HG02798 (cell line): ENCODE data around the gene GLCE.
"Not testable (repeated sequence)": the region's sequence is repeated elsewhere in the genome, so short reads cannot be mapped to it uniquely, and the experiment has no call there.

Experiments used
- ATAC-seq: cut with Tn5 transposase; IDR thresholded peaks from one replicate; pipeline ENCODE4 v1.9.1; 2021; ENCODE audit warnings: mild to moderate bottlenecking; ENCODE audit not compliant: unreplicated experiment, poor library complexity

The GLCE gene

GRCh38 chr15:69293741-69294615 is 133.5 kb downstream of the GLCE start:
- no peak for ATAC-seq

- ATAC-seq, result no peak
Observed at GRCh38 chr15:69296606-69297005, 136.2 kb downstream of the GLCE start.

GRCh38 chr15:69297642-69298353 is 137.4 kb downstream of the GLCE start:
- ATAC-seq, result no peak

- no peak for ATAC-seq
Observed at GRCh38 chr15:69298354-69298696, 137.9 kb downstream of the GLCE start.

GRCh38 chr15:69298697-69299441 is 138.4 kb downstream of the GLCE start, which contains the start of gene PAQR5:
Gene PAQR5 (plus strand): TSS chr15:69298912. CDS start chr15:69360081, 61,169 bp downstream.
- no peak for ATAC-seq

- ATAC-seq, result no peak
Observed at GRCh38 chr15:69299451-69299886, 139.0 kb downstream of the GLCE start.

GRCh38 chr15:69299943-69300588 is 139.6 kb downstream of the GLCE start:
- no peak for ATAC-seq

- not testable (repeated sequence) for ATAC-seq
Observed at GRCh38 chr15:69301101-69301500, 140.7 kb downstream of the GLCE start.

- not testable (repeated sequence) for ATAC-seq
Observed at GRCh38 chr15:69302087-69302486, 141.7 kb downstream of the GLCE start.

GRCh38 chr15:69302929-69303328 is 142.5 kb downstream of the GLCE start:
- no peak for ATAC-seq

GRCh38 chr15:69303337-69304181 is 143.1 kb downstream of the GLCE start:
- ATAC-seq, result no peak

- ATAC-seq, result no peak
Observed at GRCh38 chr15:69304182-69304545, 143.7 kb downstream of the GLCE start.

GRCh38 chr15:69305204-69305931 is 144.9 kb downstream of the GLCE start:
- ATAC-seq, result no peak

GRCh38 chr15:69305933-69306568 is 145.6 kb downstream of the GLCE start:
- ATAC-seq, result no peak

- ATAC-seq, result no peak
Observed at GRCh38 chr15:69307939-69308338, 147.5 kb downstream of the GLCE start.

GRCh38 chr15:69308949-69309348 is 148.5 kb downstream of the GLCE start:
- ATAC-seq, result no peak

GRCh38 chr15:69311319-69311721 is 150.9 kb downstream of the GLCE start:
- ATAC-seq, result no peak

GRCh38 chr15:69313432-69314000 is 153.1 kb downstream of the GLCE start:
- ATAC-seq, result no peak
